Measurements from ENCODE around the gene TBC1D5. TPM values are rescaled to one million over a fixed set of nuclear protein-coding genes. Genes with fewer than 3 reads are reported as not detected.

TBC1D5 gene
- polyA plus RNA-seq, 4 donors, result 5.1 to 37.6 (median 12.4) TPM

DNA sequence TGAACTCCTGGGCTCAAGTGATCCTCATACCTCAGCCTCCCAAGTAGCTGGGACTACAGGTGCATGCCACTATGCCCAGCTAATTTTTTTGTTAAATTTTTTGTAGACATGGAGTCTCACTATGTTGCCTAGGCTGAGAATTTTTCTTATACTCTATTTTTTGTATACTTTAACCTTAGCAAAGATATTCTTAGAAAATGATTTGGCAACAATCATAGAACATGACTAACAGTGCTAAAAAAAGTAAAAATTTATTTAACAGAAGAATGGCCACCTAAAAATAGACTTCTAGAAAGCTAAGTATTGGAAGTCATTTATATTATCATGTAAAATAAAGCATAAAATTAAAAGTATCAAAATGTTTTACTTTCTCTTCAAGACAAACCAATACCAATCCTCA lies 535.4 kb downstream of the TBC1D5 start:
- H3K4me1 ChIP-seq (ENCODE audit: control insufficient read depth in 3 of 3, insufficient read depth in 2 of 3, low read depth in 1 of 3, low read length in 2 of 3), result no peaks in the 10 kb centered on the region
- no peak for DNase-seq
- peaks cover 0 to 11% (median 3%) of the 10 kb centered on the region in 3 donors for H3K36me3 ChIP-seq (ENCODE audit: control insufficient read depth in 3 of 3, insufficient read depth in 2 of 3, low read depth in 1 of 3, low read length in 3 of 3)
- FAIRE-seq, result no peak
- no peaks in the 10 kb centered on the region for H3K27me3 ChIP-seq (ENCODE audit: control insufficient read depth in 3 of 3, insufficient read depth in 3 of 3, low read length in 3 of 3)
- H3K27ac ChIP-seq (ENCODE audit: low read depth in 1 of 3, low read length in 2 of 3), result no peak overlapping the region
- peaks cover 0 to 16% of the 10 kb centered on the region in 2 donors for H3K9me3 ChIP-seq (ENCODE audit: control insufficient read depth in 2 of 2, insufficient read depth in 1 of 2, low read depth in 1 of 2, low read length in 1 of 2)
- H3K4me3 ChIP-seq (ENCODE audit: low read depth in 1 of 3, low read length in 3 of 3), result no peak overlapping the region

- Histone ChIP-seq H3K4me1 (ENCODE audit: control insufficient read depth in 3 of 3, insufficient read depth in 2 of 3, low read depth in 1 of 3, low read length in 2 of 3) (no peaks in the 10 kb centered on the region), H3K36me3 (ENCODE audit: control insufficient read depth in 3 of 3, insufficient read depth in 2 of 3, low read depth in 1 of 3, low read length in 3 of 3) (peaks cover 0 to 11% (median 0%) of the 10 kb centered on the region in 3 donors), H3K27ac (ENCODE audit: low read depth in 1 of 3, low read length in 2 of 3) (no peak overlapping the region), H3K27me3 (ENCODE audit: control insufficient read depth in 3 of 3, insufficient read depth in 3 of 3, low read length in 3 of 3) (no peaks in the 10 kb centered on the region), H3K9me3 (ENCODE audit: control insufficient read depth in 2 of 2, insufficient read depth in 1 of 2, low read depth in 1 of 2, low read length in 1 of 2) (peaks cover 0 to 17% of the 10 kb centered on the region in 2 donors), H3K4me3 (ENCODE audit: low read depth in 1 of 3, low read length in 3 of 3) (no peak overlapping the region)
- no peak for FAIRE-seq
- no peak for DNase-seq
- 87 to 95% (median 93%) methylated on average over 3 of the region's 3 CpGs for WGBS, 3 donors
Measured at GRCh38 chr3:17204049-17204650, 538.3 kb downstream of the TBC1D5 start.

- H3K36me3 ChIP-seq (ENCODE audit: control insufficient read depth in 3 of 3, insufficient read depth in 2 of 3, low read depth in 1 of 3, low read length in 3 of 3), result peaks cover 0 to 14% (median 0%) of the 10 kb centered on the region in 3 donors
- no peak for DNase-seq
- peaks cover 0 to 17% of the 10 kb centered on the region in 2 donors for H3K9me3 ChIP-seq (ENCODE audit: control insufficient read depth in 2 of 2, insufficient read depth in 1 of 2, low read depth in 1 of 2, low read length in 1 of 2)
- H3K4me3 ChIP-seq (ENCODE audit: low read depth in 1 of 3, low read length in 3 of 3), result no peak overlapping the region
- 94 to 98% (median 94%) methylated on average over 2 of the region's 2 CpGs for WGBS, 3 donors
- H3K27ac ChIP-seq (ENCODE audit: low read depth in 1 of 3, low read length in 2 of 3), result no peak overlapping the region
- H3K4me1 ChIP-seq (ENCODE audit: control insufficient read depth in 3 of 3, insufficient read depth in 2 of 3, low read depth in 1 of 3, low read length in 2 of 3), result no peaks in the 10 kb centered on the region
- H3K27me3 ChIP-seq (ENCODE audit: control insufficient read depth in 3 of 3, insufficient read depth in 3 of 3, low read length in 3 of 3), result no peaks in the 10 kb centered on the region
- no peak for FAIRE-seq
Measured at GRCh38 chr3:17201538-17201937, 540.9 kb downstream of the TBC1D5 start.

- Histone ChIP-seq H3K9me3 (ENCODE audit: control insufficient read depth in 2 of 2, insufficient read depth in 1 of 2, low read depth in 1 of 2, low read length in 1 of 2) (no peaks in the 10 kb centered on the region), H3K4me1 (ENCODE audit: control insufficient read depth in 3 of 3, insufficient read depth in 2 of 3, low read depth in 1 of 3, low read length in 2 of 3) (no peaks in the 10 kb centered on the region), H3K4me3 (ENCODE audit: low read depth in 1 of 3, low read length in 3 of 3) (no peak overlapping the region), H3K27ac (ENCODE audit: low read depth in 1 of 3, low read length in 2 of 3) (no peak overlapping the region), H3K36me3 (ENCODE audit: control insufficient read depth in 3 of 3, insufficient read depth in 2 of 3, low read depth in 1 of 3, low read length in 3 of 3) (peaks cover 0 to 3% (median 0%) of the 10 kb centered on the region in 3 donors), H3K27me3 (ENCODE audit: control insufficient read depth in 3 of 3, insufficient read depth in 3 of 3, low read length in 3 of 3) (no peaks in the 10 kb centered on the region)
- DNase-seq (no peak), FAIRE-seq (no peak)
- 52 to 77% (median 69%) methylated on average over 5 of the region's 5 CpGs for WGBS, 3 donors
Measured at GRCh38 chr3:17195856-17196604, 546.4 kb downstream of the TBC1D5 start.

DNA sequence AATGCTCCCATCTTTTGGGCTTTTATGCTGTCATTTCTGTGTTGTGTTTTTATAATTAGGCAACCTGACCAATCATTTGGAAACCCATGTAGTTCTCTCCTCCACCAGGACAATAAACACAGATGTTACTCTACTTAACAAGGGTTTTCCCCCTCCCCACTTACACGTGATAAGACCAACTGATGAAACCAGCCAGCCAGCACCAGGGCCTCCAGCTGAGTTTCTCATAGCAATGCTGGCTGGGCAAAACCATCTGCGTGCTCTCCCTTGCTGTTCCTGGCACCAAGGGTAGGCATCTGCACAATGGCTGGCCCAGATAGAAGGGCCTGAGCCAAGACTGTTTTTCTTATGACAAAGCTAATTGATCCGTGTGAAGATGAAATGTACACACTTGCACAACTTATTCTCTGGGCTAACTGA lies 547.2 kb downstream of the TBC1D5 start:
- Histone ChIP-seq H3K27me3 (ENCODE audit: control insufficient read depth in 3 of 3, insufficient read depth in 3 of 3, low read length in 3 of 3) (no peaks in the 10 kb centered on the region), H3K4me1 (ENCODE audit: control insufficient read depth in 3 of 3, insufficient read depth in 2 of 3, low read depth in 1 of 3, low read length in 2 of 3) (no peaks in the 10 kb centered on the region), H3K27ac (ENCODE audit: low read depth in 1 of 3, low read length in 2 of 3) (no peak overlapping the region), H3K4me3 (ENCODE audit: low read depth in 1 of 3, low read length in 3 of 3) (no peak overlapping the region), H3K9me3 (ENCODE audit: control insufficient read depth in 2 of 2, insufficient read depth in 1 of 2, low read depth in 1 of 2, low read length in 1 of 2) (no peaks in the 10 kb centered on the region), H3K36me3 (ENCODE audit: control insufficient read depth in 3 of 3, insufficient read depth in 2 of 3, low read depth in 1 of 3, low read length in 3 of 3) (peaks cover 0 to 3% (median 3%) of the 10 kb centered on the region in 3 donors)
- WGBS, 3 donors, result 57 to 63% (median 61%) methylated on average over 3 of the region's 3 CpGs
- no peak for DNase-seq
- no peak for FAIRE-seq

DNA sequence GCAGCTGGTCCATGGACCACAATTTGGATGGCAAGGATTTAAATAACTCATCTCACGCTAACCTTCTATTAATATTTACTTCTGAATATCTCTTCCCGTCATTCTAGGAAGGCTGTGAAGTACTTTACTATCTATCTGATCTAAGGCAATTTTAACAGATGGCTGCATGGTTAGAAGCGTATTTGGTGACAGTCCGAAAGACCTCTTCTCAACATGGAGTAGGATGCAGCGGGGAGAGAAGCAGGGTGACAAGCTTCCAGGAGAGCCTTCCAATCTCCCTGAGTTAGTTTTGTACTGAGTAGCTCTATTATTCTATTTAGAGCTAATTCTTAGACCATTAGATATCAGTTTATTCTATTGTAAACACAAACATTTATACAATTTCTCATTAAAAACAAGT lies 548.3 kb downstream of the TBC1D5 start:
- 93 to 97% (median 94%) methylated on average over 5 of the region's 5 CpGs for WGBS, 3 donors
- no peaks in the 10 kb centered on the region for H3K9me3 ChIP-seq (ENCODE audit: control insufficient read depth in 2 of 2, insufficient read depth in 1 of 2, low read depth in 1 of 2, low read length in 1 of 2)
- H3K27ac ChIP-seq (ENCODE audit: low read depth in 1 of 3, low read length in 2 of 3), result no peak overlapping the region
- no peaks in the 10 kb centered on the region for H3K4me1 ChIP-seq (ENCODE audit: control insufficient read depth in 3 of 3, insufficient read depth in 2 of 3, low read depth in 1 of 3, low read length in 2 of 3)
- no peaks in the 10 kb centered on the region for H3K27me3 ChIP-seq (ENCODE audit: control insufficient read depth in 3 of 3, insufficient read depth in 3 of 3, low read length in 3 of 3)
- no peak overlapping the region for H3K4me3 ChIP-seq (ENCODE audit: low read depth in 1 of 3, low read length in 3 of 3)
- DNase-seq (no peak), FAIRE-seq (no peak)
- H3K36me3 ChIP-seq (ENCODE audit: control insufficient read depth in 3 of 3, insufficient read depth in 2 of 3, low read depth in 1 of 3, low read length in 3 of 3), result peaks cover 0 to 3% (median 3%) of the 10 kb centered on the region in 3 donors

DNA sequence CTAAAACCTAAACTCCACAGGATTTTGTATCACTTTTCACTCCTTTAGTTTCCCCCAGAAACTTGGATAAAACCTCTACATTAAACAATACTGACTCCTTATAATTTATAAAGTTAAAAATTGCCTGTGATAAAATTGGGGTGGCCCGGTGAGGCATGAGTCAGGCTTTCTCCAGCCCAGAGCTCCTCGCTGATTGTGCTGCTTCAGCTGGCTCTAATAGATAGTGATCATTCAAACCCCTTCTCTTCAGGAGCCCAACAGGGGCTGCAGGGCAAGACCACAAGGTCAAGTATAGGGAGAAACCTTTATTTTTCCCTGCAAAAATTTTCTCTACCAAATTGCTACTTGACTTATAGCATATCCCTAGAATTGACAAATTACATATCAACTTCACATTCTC lies 549.4 kb downstream of the TBC1D5 start:
- no peaks in the 10 kb centered on the region for H3K9me3 ChIP-seq (ENCODE audit: control insufficient read depth in 2 of 2, insufficient read depth in 1 of 2, low read depth in 1 of 2, low read length in 1 of 2)
- FAIRE-seq (no peak), DNase-seq (no peak)
- H3K4me3 ChIP-seq (ENCODE audit: low read depth in 1 of 3, low read length in 3 of 3), result no peak overlapping the region
- peaks cover 0 to 3% (median 3%) of the 10 kb centered on the region in 3 donors for H3K36me3 ChIP-seq (ENCODE audit: control insufficient read depth in 3 of 3, insufficient read depth in 2 of 3, low read depth in 1 of 3, low read length in 3 of 3)
- no peaks in the 10 kb centered on the region for H3K27me3 ChIP-seq (ENCODE audit: control insufficient read depth in 3 of 3, insufficient read depth in 3 of 3, low read length in 3 of 3)
- H3K4me1 ChIP-seq (ENCODE audit: control insufficient read depth in 3 of 3, insufficient read depth in 2 of 3, low read depth in 1 of 3, low read length in 2 of 3), result no peaks in the 10 kb centered on the region
- WGBS, 3 donors, result 87 to 96% (median 90%) methylated on average over 2 of the region's 2 CpGs
- no peak overlapping the region for H3K27ac ChIP-seq (ENCODE audit: low read depth in 1 of 3, low read length in 2 of 3)

- Histone ChIP-seq H3K27me3 (ENCODE audit: control insufficient read depth in 3 of 3, insufficient read depth in 3 of 3, low read length in 3 of 3) (no peaks in the 10 kb centered on the region), H3K27ac (ENCODE audit: low read depth in 1 of 3, low read length in 2 of 3) (no peak overlapping the region), H3K4me3 (ENCODE audit: low read depth in 1 of 3, low read length in 3 of 3) (no peak overlapping the region), H3K4me1 (ENCODE audit: control insufficient read depth in 3 of 3, insufficient read depth in 2 of 3, low read depth in 1 of 3, low read length in 2 of 3) (no peaks in the 10 kb centered on the region), H3K9me3 (ENCODE audit: control insufficient read depth in 2 of 2, insufficient read depth in 1 of 2, low read depth in 1 of 2, low read length in 1 of 2) (no peaks in the 10 kb centered on the region), H3K36me3 (ENCODE audit: control insufficient read depth in 3 of 3, insufficient read depth in 2 of 3, low read depth in 1 of 3, low read length in 3 of 3) (peaks cover 0 to 3% (median 0%) of the 10 kb centered on the region in 3 donors)
- 72 to 92% (median 83%) methylated on average over 7 of the region's 7 CpGs for WGBS, 3 donors
- no peak for DNase-seq
- no peak for FAIRE-seq
Measured at GRCh38 chr3:17190353-17191078, 551.9 kb downstream of the TBC1D5 start.
